Hepatocyte (in vitro differentiated cells): Measurements from ENCODE around the gene DSCAM. TPM values are rescaled to one million over a fixed set of nuclear protein-coding genes. Genes with fewer than 3 reads are reported as not detected.

Source experiments
- DNase-seq: peaks from one replicate; pipeline ENCODE4 v3.0.0-alpha.2; 2016; ENCODE audit warnings: low spot score
- H2AFZ ChIP-seq: fragments of 200-600 bp; sonication (generic); 2 replicates; pipeline ENCODE4 v1.6.0; 2016; ENCODE audit warnings: antibody characterized with exemption, mild to moderate bottlenecking
- H3K27ac ChIP-seq: fragments of 200-600 bp; sonication (generic); 2 replicates; pipeline ENCODE4 v1.5.1; 2016; ENCODE audit warnings: mild to moderate bottlenecking
- H3K27me3 ChIP-seq: fragments of 200-600 bp; sonication (generic); 2 replicates; pipeline ENCODE4 v1.6.1; 2016
- H3K36me3 ChIP-seq: fragments of 200-600 bp; sonication (generic); replicated peaks from 2 replicates; pipeline ENCODE4 v1.5.1; 2016; ENCODE audit warnings: low read depth; ENCODE audit not compliant: insufficient read depth
- H3K4me1 ChIP-seq: fragments of 200-600 bp; sonication (generic); 2 replicates; pipeline ENCODE4 v1.5.1; 2016; ENCODE audit warnings: mild to moderate bottlenecking, moderate library complexity; ENCODE audit not compliant: insufficient read depth
- H3K4me2 ChIP-seq: fragments of 200-600 bp; sonication (generic); 2 replicates; pipeline ENCODE4 v1.6.0; 2016
- H3K4me3 ChIP-seq: fragments of 200-600 bp; sonication (generic); 2 replicates; pipeline ENCODE4 v1.5.1; 2016; ENCODE audit warnings: mild to moderate bottlenecking
- H3K79me2 ChIP-seq: fragments of 200-600 bp; sonication (generic); 2 replicates; pipeline ENCODE4 v1.6.0; 2017; ENCODE audit warnings: mild to moderate bottlenecking
- H3K9me2 ChIP-seq: fragments of 200-600 bp; sonication (generic); replicated peaks from 2 replicates; pipeline ENCODE4 v1.6.0; 2017; ENCODE audit warnings: mild to moderate bottlenecking; ENCODE audit not compliant: insufficient read depth
- H3K9me3 ChIP-seq: fragments of 200-600 bp; sonication (generic); 2 replicates; pipeline ENCODE4 v1.5.1; 2016; ENCODE audit warnings: low read depth, mild to moderate bottlenecking
- H4K20me1 ChIP-seq: fragments of 200-600 bp; sonication (generic); 2 replicates; pipeline ENCODE4 v1.6.0; 2016; ENCODE audit warnings: mild to moderate bottlenecking; ENCODE audit not compliant: insufficient read depth, poor library complexity, severe bottlenecking
- CTCF ChIP-seq: fragments of 200-600 bp; sonication (generic); IDR thresholded peaks from 2 replicates; pipeline ENCODE4 v1.5.1; 2016; ENCODE audit warnings: antibody characterized with exemption, mild to moderate bottlenecking; ENCODE audit not compliant: poor library complexity
- EZH2 ChIP-seq: fragments of 200-600 bp; sonication (generic); IDR thresholded peaks from 2 replicates; pipeline ENCODE4 v1.6.1; 2016; ENCODE audit warnings: antibody characterized with exemption, mild to moderate bottlenecking, borderline replicate concordance
- EZH2phosphoT487 ChIP-seq: fragments of 200-600 bp; sonication (generic); IDR thresholded peaks from one replicate; pipeline ENCODE4 v1.6.1; 2018; ENCODE audit warnings: antibody characterized with exemption, mild to moderate bottlenecking, low read depth, moderate library complexity; ENCODE audit not compliant: unreplicated experiment, severe bottlenecking
- WGBS: methylation state at CpG from one replicate; pipeline ENCODE4 v1.1.6; 2016; ENCODE audit warnings: low lambda C conversion rate; ENCODE audit errors: missing lambda C conversion rate; 5-methylcytosine and 5-hydroxymethylcytosine counted together
- polyA plus RNA-seq: library from polyadenylated mRNA; unstranded; fragments of >200 nt; fragmentation: Nextera tagmentation; extraction: Ambion mirVana; gene quantifications from 2 replicates; pipeline ENCODE4 v1.2.1, GENCODE V29; 2016
- total RNA-seq: library from RNA; depleted of rRNA; stranded (reverse); fragments of >200 nt; gene quantifications from 2 replicates; pipeline ENCODE4 v1.2.3, GENCODE V29; 2014

The DSCAM gene
- total and polyA plus RNA-seq, 2 experiments from 2014 or later, result 0.33 TPM; not detected in 1

DNA sequence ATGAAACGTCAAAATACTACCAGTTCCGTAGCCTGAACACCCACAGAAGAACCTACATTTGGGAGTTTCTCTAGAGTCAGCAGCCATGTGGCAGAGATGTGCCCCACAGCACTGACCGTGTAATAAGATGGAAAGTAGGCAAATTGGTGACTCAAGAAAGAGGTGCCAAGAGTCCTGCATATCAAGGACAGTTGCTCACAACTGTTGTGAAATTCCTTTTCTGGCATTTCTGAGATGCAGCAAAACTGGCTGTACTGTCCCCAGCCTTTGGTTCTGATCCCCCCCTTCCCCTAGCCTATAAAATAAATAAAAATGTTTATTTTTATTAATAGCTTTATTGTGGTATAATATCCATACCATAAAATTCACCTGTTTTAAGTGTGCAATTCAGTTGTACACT lies 655.8 kb downstream of the DSCAM start:
- H3K9me2 ChIP-seq, result no peaks in the 10 kb centered on the region
- TF ChIP-seq CTCF, result no peak
- TF ChIP-seq EZH2phosphoT487, result no peak
- TF ChIP-seq EZH2, result no peak
- H3K4me3 ChIP-seq, result no peak overlapping the region
- no peaks in the 10 kb centered on the region for H3K79me2 ChIP-seq
- H2AFZ ChIP-seq, result no peak overlapping the region
- H3K27me3 ChIP-seq, result peaks cover 7% of the 10 kb centered on the region
- no peak overlapping the region for H3K27ac ChIP-seq
- DNase-seq, result no peak
- 93% methylated on average over 3 of the region's 3 CpGs for WGBS
- H4K20me1 ChIP-seq, result no peaks in the 10 kb centered on the region
- no peak overlapping the region for H3K4me2 ChIP-seq
- no peaks in the 10 kb centered on the region for H3K9me3 ChIP-seq
- H3K36me3 ChIP-seq, result no peaks in the 10 kb centered on the region
- peaks cover 2% of the 10 kb centered on the region for H3K4me1 ChIP-seq

GRCh38 chr21:40187946-40188654 lies 658.9 kb downstream of the DSCAM start:
- no peaks in the 10 kb centered on the region for H3K36me3 ChIP-seq
- H3K27ac ChIP-seq, result no peak overlapping the region
- TF ChIP-seq EZH2phosphoT487, result no peak
- TF ChIP-seq CTCF, result no peak
- TF ChIP-seq EZH2, result no peak
- H3K79me2 ChIP-seq, result no peaks in the 10 kb centered on the region
- DNase-seq, result no peak
- H3K9me3 ChIP-seq, result no peaks in the 10 kb centered on the region
- no peak overlapping the region for H3K4me2 ChIP-seq
- H4K20me1 ChIP-seq, result no peaks in the 10 kb centered on the region
- H3K4me1 ChIP-seq, result peaks cover 2% of the 10 kb centered on the region
- no peaks in the 10 kb centered on the region for H3K9me2 ChIP-seq
- no peak overlapping the region for H2AFZ ChIP-seq
- H3K27me3 ChIP-seq, result peaks cover 7% of the 10 kb centered on the region
- H3K4me3 ChIP-seq, result no peak overlapping the region
- WGBS, result 81% methylated on average over 9 of the region's 9 CpGs

GRCh38 chr21:40187244-40187643 lies 659.7 kb downstream of the DSCAM start:
- H3K4me1 ChIP-seq, result peaks cover 2% of the 10 kb centered on the region
- no peak overlapping the region for H3K27ac ChIP-seq
- H3K4me3 ChIP-seq, result no peak overlapping the region
- H3K9me3 ChIP-seq, result no peaks in the 10 kb centered on the region
- H3K27me3 ChIP-seq, result peaks cover 7% of the 10 kb centered on the region
- DNase-seq, result no peak
- H4K20me1 ChIP-seq, result no peaks in the 10 kb centered on the region
- no peaks in the 10 kb centered on the region for H3K36me3 ChIP-seq
- no peak overlapping the region for H3K4me2 ChIP-seq
- TF ChIP-seq CTCF (no peak), EZH2phosphoT487 (no peak), EZH2 (no peak)
- no peak overlapping the region for H2AFZ ChIP-seq
- no peaks in the 10 kb centered on the region for H3K79me2 ChIP-seq
- WGBS, result 90% methylated on average over 6 of the region's 6 CpGs
- no peaks in the 10 kb centered on the region for H3K9me2 ChIP-seq
